Measurements from ENCODE around the gene HBQ1.
A peak's percentile ranks its signal among the peaks of the same experiment; 100 is the strongest.
"Not testable (repeated sequence)": the region's sequence is repeated elsewhere in the genome, so short reads cannot be mapped to it uniquely, and the experiment has no call there.

The HBQ1 gene

GRCh38 chr16:176477-177382, 3.5 kb upstream of the HBQ1 start, which contains the start of gene HBA1:
TSS of gene HBA1 (plus strand) at chr16:176680. CDS start at chr16:176717, 37 bp downstream.
- not testable (repeated sequence) for H3K4me1 ChIP-seq (ENCODE audit: insufficient read depth, low read length); H3K36me3 ChIP-seq (ENCODE audit: insufficient read depth, low read length); H3K9ac ChIP-seq (ENCODE audit: low read depth, low read length); H3K9me3 ChIP-seq (ENCODE audit: control insufficient read depth, insufficient read depth, low read length)

DNA sequence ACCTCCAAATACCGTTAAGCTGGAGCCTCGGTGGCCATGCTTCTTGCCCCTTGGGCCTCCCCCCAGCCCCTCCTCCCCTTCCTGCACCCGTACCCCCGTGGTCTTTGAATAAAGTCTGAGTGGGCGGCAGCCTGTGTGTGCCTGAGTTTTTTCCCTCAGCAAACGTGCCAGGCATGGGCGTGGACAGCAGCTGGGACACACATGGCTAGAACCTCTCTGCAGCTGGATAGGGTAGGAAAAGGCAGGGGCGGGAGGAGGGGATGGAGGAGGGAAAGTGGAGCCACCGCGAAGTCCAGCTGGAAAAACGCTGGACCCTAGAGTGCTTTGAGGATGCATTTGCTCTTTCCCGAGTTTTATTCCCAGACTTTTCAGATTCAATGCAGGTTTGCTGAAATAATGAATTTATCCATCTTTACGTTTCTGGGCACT, 2.9 kb upstream of the HBQ1 start:
- Histone ChIP-seq H3K4me1 (ENCODE audit: insufficient read depth, low read length) (no peaks in the 10 kb centered on the region; the same call in 1 of the 2 replicates), H3K36me3 (ENCODE audit: insufficient read depth, low read length) (no peaks in the 10 kb centered on the region), H3K9ac (ENCODE audit: low read depth, low read length) (no peak overlapping the region), H3K9me3 (ENCODE audit: control insufficient read depth, insufficient read depth, low read length) (no peaks in the 10 kb centered on the region)

GRCh38 chr16:177981-178667, 2.1 kb upstream of the HBQ1 start:
- H3K9ac ChIP-seq (ENCODE audit: low read depth, low read length) = no peak overlapping the region
- no peaks in the 10 kb centered on the region; the same call in 1 of the 2 replicates for H3K4me1 ChIP-seq (ENCODE audit: insufficient read depth, low read length)
- H3K9me3 ChIP-seq (ENCODE audit: control insufficient read depth, insufficient read depth, low read length) = no peaks in the 10 kb centered on the region
- no peaks in the 10 kb centered on the region for H3K36me3 ChIP-seq (ENCODE audit: insufficient read depth, low read length)

DNA sequence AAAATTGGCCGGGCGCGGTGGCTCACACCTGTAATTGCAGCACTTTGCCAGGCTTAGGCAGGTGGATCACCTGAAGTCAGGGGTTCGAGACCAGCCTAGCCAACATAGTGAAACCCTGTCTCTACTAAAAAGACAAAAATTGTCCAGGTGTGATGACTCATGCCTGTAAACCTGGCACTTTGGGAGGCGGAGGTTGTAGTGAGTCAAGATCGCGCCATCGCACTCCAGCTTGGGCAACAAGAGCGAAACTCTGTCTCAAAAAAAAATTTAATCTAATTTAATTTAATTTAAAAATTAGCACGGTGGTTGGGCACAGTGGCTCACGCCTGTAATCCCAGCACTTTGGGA, 1.6 kb upstream of the HBQ1 start:
- Histone ChIP-seq H3K4me1 (ENCODE audit: insufficient read depth, low read length) (no peaks in the 10 kb centered on the region; the same call in 1 of the 2 replicates), H3K9me3 (ENCODE audit: control insufficient read depth, insufficient read depth, low read length) (no peaks in the 10 kb centered on the region), H3K36me3 (ENCODE audit: insufficient read depth, low read length) (no peaks in the 10 kb centered on the region), H3K9ac (ENCODE audit: low read depth, low read length) (no peak overlapping the region)

GRCh38 chr16:179211-180092, 807 bp upstream of the HBQ1 start:
- no peaks in the 10 kb centered on the region for H3K9me3 ChIP-seq (ENCODE audit: control insufficient read depth, insufficient read depth, low read length)
- no peaks in the 10 kb centered on the region for H3K36me3 ChIP-seq (ENCODE audit: insufficient read depth, low read length)
- H3K9ac ChIP-seq (ENCODE audit: low read depth, low read length) = no peak overlapping the region
- H3K4me1 ChIP-seq (ENCODE audit: insufficient read depth, low read length) = no peaks in the 10 kb centered on the region; the same call in 1 of the 2 replicates

DNA sequence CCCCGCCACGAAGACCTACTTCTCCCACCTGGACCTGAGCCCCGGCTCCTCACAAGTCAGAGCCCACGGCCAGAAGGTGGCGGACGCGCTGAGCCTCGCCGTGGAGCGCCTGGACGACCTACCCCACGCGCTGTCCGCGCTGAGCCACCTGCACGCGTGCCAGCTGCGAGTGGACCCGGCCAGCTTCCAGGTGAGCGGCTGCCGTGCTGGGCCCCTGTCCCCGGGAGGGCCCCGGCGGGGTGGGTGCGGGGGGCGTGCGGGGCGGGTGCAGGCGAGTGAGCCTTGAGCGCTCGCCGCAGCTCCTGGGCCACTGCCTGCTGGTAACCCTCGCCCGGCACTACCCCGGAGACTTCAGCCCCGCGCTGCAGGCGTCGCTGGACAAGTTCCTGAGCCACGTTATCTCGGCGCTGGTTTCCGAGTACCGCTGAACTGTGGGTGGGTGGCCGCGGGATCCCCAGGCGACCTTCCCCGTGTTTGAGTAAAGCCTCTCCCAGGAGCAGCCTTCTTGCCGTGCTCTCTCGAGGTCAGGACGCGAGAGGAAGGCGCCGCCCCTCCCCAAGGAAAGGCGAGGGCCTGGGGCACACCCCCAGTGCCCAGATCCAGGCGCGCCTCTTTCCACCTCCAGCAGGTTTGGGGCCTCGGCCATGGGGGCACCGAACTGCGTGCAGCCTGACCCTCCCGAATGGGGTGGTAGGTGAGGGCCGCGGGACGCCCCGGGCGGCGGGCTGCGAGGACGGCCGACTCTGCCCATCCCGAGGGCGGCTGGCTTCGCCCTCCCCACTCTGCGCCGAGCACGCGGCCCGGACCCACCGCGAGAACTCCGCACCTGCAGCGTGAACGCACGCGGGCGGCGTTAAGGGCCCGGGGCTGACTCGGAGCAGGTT, 664 bp downstream of the HBQ1 start:
- H3K9me3 ChIP-seq (ENCODE audit: control insufficient read depth, insufficient read depth, low read length) = no peaks in the 10 kb centered on the region
- H3K9ac ChIP-seq (ENCODE audit: low read depth, low read length) = peak overlapping the region; percentile 51
- no peaks in the 10 kb centered on the region; the same call in 1 of the 2 replicates for H3K4me1 ChIP-seq (ENCODE audit: insufficient read depth, low read length)
- H3K36me3 ChIP-seq (ENCODE audit: insufficient read depth, low read length) = no peaks in the 10 kb centered on the region

GRCh38 chr16:181565-182021, 1.3 kb downstream of the HBQ1 start:
- H3K4me1 ChIP-seq (ENCODE audit: insufficient read depth, low read length) = no peaks in the 10 kb centered on the region; the same call in 1 of the 2 replicates
- H3K9ac ChIP-seq (ENCODE audit: low read depth, low read length) = no peak overlapping the region
- no peaks in the 10 kb centered on the region for H3K36me3 ChIP-seq (ENCODE audit: insufficient read depth, low read length)
- no peaks in the 10 kb centered on the region for H3K9me3 ChIP-seq (ENCODE audit: control insufficient read depth, insufficient read depth, low read length)

GRCh38 chr16:183005-183404, 2.7 kb downstream of the HBQ1 start:
- H3K9me3 ChIP-seq (ENCODE audit: control insufficient read depth, insufficient read depth, low read length) = no peaks in the 10 kb centered on the region
- H3K9ac ChIP-seq (ENCODE audit: low read depth, low read length) = no peak overlapping the region
- H3K4me1 ChIP-seq (ENCODE audit: insufficient read depth, low read length) = no peaks in the 10 kb centered on the region; the same call in 1 of the 2 replicates
- no peaks in the 10 kb centered on the region for H3K36me3 ChIP-seq (ENCODE audit: insufficient read depth, low read length)

DNA sequence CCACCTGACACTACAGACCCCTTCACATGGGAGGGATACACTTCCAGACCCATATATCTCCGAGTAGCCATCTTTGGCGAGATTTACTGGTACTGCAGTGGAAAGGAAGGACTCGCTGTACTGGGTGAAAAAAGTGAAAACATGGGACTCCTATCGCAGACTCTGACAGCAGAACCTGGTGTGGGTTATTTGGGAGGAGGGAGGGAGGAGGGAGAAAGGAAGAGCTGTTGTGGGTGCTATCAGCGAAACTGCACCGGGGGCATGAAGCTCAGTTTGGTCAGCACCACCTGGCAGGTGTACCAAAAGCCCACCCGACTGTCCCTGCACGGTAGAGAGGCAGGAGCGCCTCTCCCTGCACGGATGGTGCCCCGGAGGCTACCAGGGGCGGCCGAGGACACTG, 5.0 kb downstream of the HBQ1 start:
- no peaks in the 10 kb centered on the region for H3K9me3 ChIP-seq (ENCODE audit: control insufficient read depth, insufficient read depth, low read length)
- H3K4me1 ChIP-seq (ENCODE audit: insufficient read depth, low read length) = no peaks in the 10 kb centered on the region; the same call in 1 of the 2 replicates
- no peak overlapping the region for H3K9ac ChIP-seq (ENCODE audit: low read depth, low read length)
- 0 out of 2 replicates have a peak, but pooled peaks cover 7% of the 10 kb centered on the region for H3K36me3 ChIP-seq (ENCODE audit: insufficient read depth, low read length)

DNA sequence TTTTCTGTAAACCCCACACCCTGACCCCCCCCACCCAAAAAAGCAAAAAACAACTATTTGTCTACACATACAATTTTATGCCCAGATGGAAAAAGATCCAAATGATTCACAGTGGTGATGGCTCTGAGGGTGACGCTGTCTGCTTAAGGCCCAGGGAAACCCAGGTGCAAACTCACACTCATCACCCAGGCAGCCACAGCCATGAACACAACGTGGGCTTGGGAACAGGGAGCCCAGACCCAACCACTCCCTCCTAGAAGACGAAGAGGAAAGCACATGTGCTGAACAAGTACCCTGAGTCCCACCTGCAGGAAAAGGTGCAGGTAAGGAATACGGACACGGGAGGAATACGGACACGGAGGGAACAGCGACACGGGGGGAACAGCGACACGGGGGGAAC, 5.4 kb downstream of the HBQ1 start:
- H3K9me3 ChIP-seq (ENCODE audit: control insufficient read depth, insufficient read depth, low read length) = no peaks in the 10 kb centered on the region
- no peaks in the 10 kb centered on the region; the same call in 1 of the 2 replicates for H3K4me1 ChIP-seq (ENCODE audit: insufficient read depth, low read length)
- H3K36me3 ChIP-seq (ENCODE audit: insufficient read depth, low read length) = 0 out of 2 replicates have a peak, but pooled peaks cover 10% of the 10 kb centered on the region
- no peak overlapping the region for H3K9ac ChIP-seq (ENCODE audit: low read depth, low read length)

DNA sequence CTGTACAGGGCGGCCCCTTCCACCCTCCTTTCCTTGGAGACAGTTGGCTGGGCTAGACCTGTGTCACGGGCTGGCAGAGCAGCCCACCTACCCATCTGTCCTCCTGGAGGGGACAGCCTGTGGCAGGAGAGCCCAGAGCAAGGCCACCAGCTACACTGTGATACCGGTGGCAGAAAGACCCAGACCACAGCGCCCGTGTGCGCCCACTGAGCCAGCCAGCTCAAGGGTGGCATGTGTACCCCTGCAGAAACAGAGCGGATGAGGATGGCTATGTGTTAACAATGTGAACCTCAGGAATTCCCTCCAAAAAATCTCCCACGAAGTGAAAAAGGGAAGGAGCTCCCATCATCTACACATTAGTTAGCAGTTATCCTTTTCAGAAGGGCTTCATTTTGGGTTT, 7.1 kb downstream of the HBQ1 start:
- H3K9me3 ChIP-seq (ENCODE audit: control insufficient read depth, insufficient read depth, low read length) = no peaks in the 10 kb centered on the region
- H3K4me1 ChIP-seq (ENCODE audit: insufficient read depth, low read length) = no peaks in the 10 kb centered on the region
- H3K9ac ChIP-seq (ENCODE audit: low read depth, low read length) = no peak overlapping the region
- peaks cover 10% of the 10 kb centered on the region; the same call in 1 of the 2 replicates for H3K36me3 ChIP-seq (ENCODE audit: insufficient read depth, low read length)

DNA sequence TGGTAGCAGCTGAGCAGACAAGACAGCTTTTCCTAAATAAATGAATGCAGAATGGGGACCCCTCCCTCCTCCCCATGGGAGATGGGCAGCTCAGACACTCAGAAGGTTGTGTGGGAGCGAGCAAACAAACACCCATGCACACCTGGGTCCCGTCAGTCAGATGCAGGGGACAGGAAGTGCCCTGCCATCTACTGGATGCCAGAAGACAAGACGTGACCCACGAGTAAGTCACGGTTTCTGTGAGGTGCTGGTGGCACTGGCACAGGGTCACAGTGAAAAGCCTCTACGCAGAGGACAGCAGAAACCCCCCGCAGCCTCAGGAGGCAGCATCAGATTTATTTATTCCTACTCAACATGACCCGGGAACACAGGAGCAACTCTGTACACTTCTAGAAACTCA, 8.4 kb downstream of the HBQ1 start:
- Histone ChIP-seq H3K9ac (ENCODE audit: low read depth, low read length) (no peak overlapping the region), H3K36me3 (ENCODE audit: insufficient read depth, low read length) (peaks cover 14% of the 10 kb centered on the region; the same call in 1 of the 2 replicates), H3K9me3 (ENCODE audit: control insufficient read depth, insufficient read depth, low read length) (no peaks in the 10 kb centered on the region), H3K4me1 (ENCODE audit: insufficient read depth, low read length) (no peaks in the 10 kb centered on the region)

DNA sequence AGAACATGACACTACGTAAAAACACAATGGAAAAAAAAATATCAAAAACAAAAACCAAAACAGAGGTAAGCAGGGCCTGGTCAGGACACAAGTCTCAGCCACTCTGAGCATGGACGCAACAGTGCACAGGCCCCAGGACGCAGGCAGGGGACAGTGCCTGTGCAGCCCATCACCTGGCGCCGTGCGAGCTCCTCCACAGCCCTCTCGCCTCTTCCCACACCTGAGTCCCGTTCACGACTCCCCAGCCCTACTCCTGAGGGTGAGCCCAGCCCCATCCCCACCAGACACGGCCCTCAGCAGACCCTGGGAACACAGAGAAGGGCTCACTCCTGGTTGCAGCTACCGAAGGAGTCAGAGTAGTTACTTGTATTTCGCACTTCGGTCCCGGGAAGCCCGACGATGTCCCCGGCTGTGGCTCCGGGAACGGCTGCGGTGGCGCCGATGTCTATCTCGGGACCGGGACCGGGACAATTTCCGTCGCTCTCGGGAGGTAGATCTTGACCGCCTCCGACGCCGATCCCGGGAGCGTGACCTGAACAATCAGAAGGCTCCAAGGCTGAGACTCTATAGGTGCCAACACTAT, 9.4 kb downstream of the HBQ1 start:
- H3K9me3 ChIP-seq (ENCODE audit: control insufficient read depth, insufficient read depth, low read length) = no peaks in the 10 kb centered on the region
- H3K9ac ChIP-seq (ENCODE audit: low read depth, low read length) = no peak overlapping the region
- peaks cover 21% of the 10 kb centered on the region for H3K36me3 ChIP-seq (ENCODE audit: insufficient read depth, low read length)
- no peaks in the 10 kb centered on the region for H3K4me1 ChIP-seq (ENCODE audit: insufficient read depth, low read length)

Measured in ES-I3 (cell line).